SU-DHL-6 (cell line): Measurements from ENCODE around the gene GTF2IRD1.

Source experiments
- H2AFZ ChIP-seq: fragments of 200-600 bp; sonication (generic); 2 replicates; pipeline ENCODE4 v1.6.1; 2014; ENCODE audit warnings: low read depth, mild to moderate bottlenecking, moderate library complexity, mixed read lengths, antibody characterized with exemption, low read length; ENCODE audit not compliant: severe bottlenecking
- H3F3A ChIP-seq: fragments of 200-600 bp; shearing (Covaris generic); 2 replicates; pipeline ENCODE4 v1.6.0; 2016; ENCODE audit warnings: antibody characterized with exemption, mild to moderate bottlenecking; ENCODE audit not compliant: insufficient read depth
- H3K27ac ChIP-seq: fragments of 200-600 bp; sonication (generic); 2 replicates; pipeline ENCODE4 v1.5.1; 2016; ENCODE audit warnings: low read depth, mild to moderate bottlenecking, low read length, moderate library complexity, mixed read lengths
- H3K27me3 ChIP-seq: fragments of 200-600 bp; sonication (generic), shearing (Covaris generic); 2 replicates; pipeline ENCODE4 v1.6.0; 2014; ENCODE audit warnings: mild to moderate bottlenecking, low read length
- H3K36me3 ChIP-seq: fragments of 200-600 bp; sonication (generic); 2 replicates; pipeline ENCODE4 v1.6.1; 2014; ENCODE audit warnings: mild to moderate bottlenecking, low read length, mixed read lengths
- H3K4me2 ChIP-seq: fragments of 300-600, 200-600 bp; shearing (Covaris generic), sonication (generic); 2 replicates; pipeline ENCODE4 v1.6.0; 2014; ENCODE audit warnings: low read length, low read depth, mild to moderate bottlenecking; ENCODE audit not compliant: poor library complexity, severe bottlenecking
- H3K4me3 ChIP-seq: fragments of 200-600 bp; sonication (generic); 2 replicates; pipeline ENCODE4 v1.5.1; 2014; ENCODE audit warnings: antibody characterized with exemption, low read length, mild to moderate bottlenecking, mixed read lengths; ENCODE audit not compliant: insufficient read depth, poor library complexity, severe bottlenecking
- H3K79me2 ChIP-seq: fragments of 200-600 bp; sonication (generic); 2 replicates; pipeline ENCODE4 v1.6.1; 2014; ENCODE audit warnings: mild to moderate bottlenecking, low read length, moderate library complexity; ENCODE audit not compliant: insufficient read depth
- H3K9ac ChIP-seq: fragments of 200-600 bp; sonication (generic); 2 replicates; pipeline ENCODE4 v1.7.0; 2014; ENCODE audit warnings: mild to moderate bottlenecking, low read length
- H3K9me2 ChIP-seq: fragments of 200-600 bp; sonication (generic); replicated peaks from 2 replicates; pipeline ENCODE4 v1.6.1; 2014; ENCODE audit warnings: low read length; ENCODE audit not compliant: insufficient read depth
- H3K9me3 ChIP-seq: fragments of 200-600 bp; sonication (generic); 2 replicates; pipeline ENCODE4 v1.6.1; 2014; ENCODE audit warnings: low read length, mixed read lengths; ENCODE audit not compliant: insufficient read depth
- H4K20me1 ChIP-seq: fragments of 200-600 bp; sonication (generic); 2 replicates; pipeline ENCODE4 v1.6.1; 2014; ENCODE audit warnings: low read depth, mild to moderate bottlenecking, antibody characterized with exemption, low read length, moderate library complexity, mixed read lengths
- CTCF ChIP-seq: fragments of 200-600 bp; sonication (generic); IDR thresholded peaks from one replicate; pipeline ENCODE4 v1.5.1; 2017; ENCODE audit warnings: antibody characterized with exemption, mild to moderate bottlenecking, low read length, moderate library complexity; ENCODE audit not compliant: insufficient read depth, poor library complexity, severe bottlenecking
- EZH2phosphoT487 ChIP-seq: fragments of 200-600 bp; sonication (generic), shearing (Covaris generic); conservative IDR thresholded peaks from 2 replicates; pipeline ENCODE4 v1.6.1; 2018; ENCODE audit warnings: mild to moderate bottlenecking, antibody characterized with exemption, low read length, moderate library complexity, mixed read lengths

Gene GTF2IRD1

GRCh38 chr7:74455291-74455804, 1.6 kb downstream of the GTF2IRD1 start:
- H3K4me2 ChIP-seq, result no peak overlapping the region
- no peaks in the 10 kb centered on the region for H4K20me1 ChIP-seq
- no peaks in the 10 kb centered on the region for H3K36me3 ChIP-seq
- no peak overlapping the region for H3K27ac ChIP-seq
- no peaks in the 10 kb centered on the region for H3F3A ChIP-seq
- H3K9me3 ChIP-seq, result no peaks in the 10 kb centered on the region
- no peaks in the 10 kb centered on the region for H3K79me2 ChIP-seq
- H2AFZ ChIP-seq, result no peak overlapping the region
- no peak overlapping the region for H3K9ac ChIP-seq
- no peak overlapping the region for H3K4me3 ChIP-seq
- H3K9me2 ChIP-seq, result no peaks in the 10 kb centered on the region
- no peaks in the 10 kb centered on the region for H3K27me3 ChIP-seq
- TF ChIP-seq EZH2phosphoT487 (no peak), CTCF (no peak)

GRCh38 chr7:74455928-74456327, 2.2 kb downstream of the GTF2IRD1 start:
- Histone ChIP-seq H2AFZ (no peak overlapping the region), H3K36me3 (no peaks in the 10 kb centered on the region), H4K20me1 (no peaks in the 10 kb centered on the region), H3K4me3 (no peak overlapping the region), H3K27me3 (no peaks in the 10 kb centered on the region), H3K9me3 (no peaks in the 10 kb centered on the region), H3K9ac (no peak overlapping the region), H3F3A (no peaks in the 10 kb centered on the region), H3K79me2 (no peaks in the 10 kb centered on the region), H3K27ac (no peak overlapping the region), H3K9me2 (no peaks in the 10 kb centered on the region), H3K4me2 (no peak overlapping the region)
- TF ChIP-seq EZH2phosphoT487, result no peak
- TF ChIP-seq CTCF, result no peak

- no peaks in the 10 kb centered on the region for H3K79me2 ChIP-seq
- no peak overlapping the region for H3K4me2 ChIP-seq
- H3K9me3 ChIP-seq, result no peaks in the 10 kb centered on the region
- no peaks in the 10 kb centered on the region for H3F3A ChIP-seq
- H3K9me2 ChIP-seq, result no peaks in the 10 kb centered on the region
- H4K20me1 ChIP-seq, result no peaks in the 10 kb centered on the region
- no peak overlapping the region for H3K27ac ChIP-seq
- no peaks in the 10 kb centered on the region for H3K27me3 ChIP-seq
- no peaks in the 10 kb centered on the region for H3K36me3 ChIP-seq
- no peak overlapping the region for H2AFZ ChIP-seq
- no peak overlapping the region for H3K4me3 ChIP-seq
- no peak for TF ChIP-seq CTCF
- no peak for TF ChIP-seq EZH2phosphoT487
- H3K9ac ChIP-seq, result no peak overlapping the region
Measured at GRCh38 chr7:74457007-74457406, 3.3 kb downstream of the GTF2IRD1 start.
